ENCODE results near the gene ANKAR.

The ANKAR gene

GRCh38 chr2:189659734-189660133 lies 14.7 kb upstream of the ANKAR start:
- Histone ChIP-seq H4K20me1 (ENCODE audit: insufficient read depth, low read length, poor library complexity, severe bottlenecking) (peaks cover 12% of the 10 kb centered on the region), H3K27me3 (ENCODE audit: insufficient read depth, low read length, poor library complexity, severe bottlenecking) (no peaks in the 10 kb centered on the region), H3K9me3 (ENCODE audit: insufficient read depth, low read depth, low read length) (no peaks in the 10 kb centered on the region), H2AFZ (ENCODE audit: low read length) (no peak overlapping the region), H3K4me1 (ENCODE audit: insufficient read depth, low read length, poor library complexity, severe bottlenecking) (peaks cover 38% of the 10 kb centered on the region), H3K9me2 (replicated peaks; ENCODE audit: low read depth, low read length) (no peaks in the 10 kb centered on the region), H3K4me3 (ENCODE audit: low read length, poor library complexity, severe bottlenecking) (no peak overlapping the region), H3K4me2 (ENCODE audit: low read depth, low read length, poor library complexity, severe bottlenecking) (no peak overlapping the region), H3K36me3 (ENCODE audit: insufficient read depth, low read length) (no peaks in the 10 kb centered on the region), H3F3A (ENCODE audit: low read depth) (0 out of 2 replicates have a peak, but pooled peaks cover 3% of the 10 kb centered on the region), H3K9ac (ENCODE audit: low read depth, low read length, poor library complexity, severe bottlenecking) (no peak overlapping the region), H3K79me2 (ENCODE audit: insufficient read depth, low read length) (peaks cover 30% of the 10 kb centered on the region)
- no peak for TF ChIP-seq EZH2phosphoT487 (IDR thresholded peaks at IDR 0.05; ENCODE audit: borderline replicate concordance)

- Histone ChIP-seq H3K79me2 (ENCODE audit: insufficient read depth, low read length) (peaks cover 35% of the 10 kb centered on the region), H3K36me3 (ENCODE audit: insufficient read depth, low read length) (no peaks in the 10 kb centered on the region), H2AFZ (ENCODE audit: low read length) (no peak overlapping the region), H3K4me1 (ENCODE audit: insufficient read depth, low read length, poor library complexity, severe bottlenecking) (peaks cover 43% of the 10 kb centered on the region), H3F3A (ENCODE audit: low read depth) (0 out of 2 replicates have a peak, but pooled peaks cover 3% of the 10 kb centered on the region), H3K4me2 (ENCODE audit: low read depth, low read length, poor library complexity, severe bottlenecking) (no peak overlapping the region), H3K4me3 (ENCODE audit: low read length, poor library complexity, severe bottlenecking) (no peak overlapping the region), H3K9me2 (replicated peaks; ENCODE audit: low read depth, low read length) (no peaks in the 10 kb centered on the region), H3K9me3 (ENCODE audit: insufficient read depth, low read depth, low read length) (no peaks in the 10 kb centered on the region), H4K20me1 (ENCODE audit: insufficient read depth, low read length, poor library complexity, severe bottlenecking) (peaks cover 18% of the 10 kb centered on the region), H3K27me3 (ENCODE audit: insufficient read depth, low read length, poor library complexity, severe bottlenecking) (no peaks in the 10 kb centered on the region), H3K9ac (ENCODE audit: low read depth, low read length, poor library complexity, severe bottlenecking) (no peak overlapping the region)
- TF ChIP-seq, protein P1, sequence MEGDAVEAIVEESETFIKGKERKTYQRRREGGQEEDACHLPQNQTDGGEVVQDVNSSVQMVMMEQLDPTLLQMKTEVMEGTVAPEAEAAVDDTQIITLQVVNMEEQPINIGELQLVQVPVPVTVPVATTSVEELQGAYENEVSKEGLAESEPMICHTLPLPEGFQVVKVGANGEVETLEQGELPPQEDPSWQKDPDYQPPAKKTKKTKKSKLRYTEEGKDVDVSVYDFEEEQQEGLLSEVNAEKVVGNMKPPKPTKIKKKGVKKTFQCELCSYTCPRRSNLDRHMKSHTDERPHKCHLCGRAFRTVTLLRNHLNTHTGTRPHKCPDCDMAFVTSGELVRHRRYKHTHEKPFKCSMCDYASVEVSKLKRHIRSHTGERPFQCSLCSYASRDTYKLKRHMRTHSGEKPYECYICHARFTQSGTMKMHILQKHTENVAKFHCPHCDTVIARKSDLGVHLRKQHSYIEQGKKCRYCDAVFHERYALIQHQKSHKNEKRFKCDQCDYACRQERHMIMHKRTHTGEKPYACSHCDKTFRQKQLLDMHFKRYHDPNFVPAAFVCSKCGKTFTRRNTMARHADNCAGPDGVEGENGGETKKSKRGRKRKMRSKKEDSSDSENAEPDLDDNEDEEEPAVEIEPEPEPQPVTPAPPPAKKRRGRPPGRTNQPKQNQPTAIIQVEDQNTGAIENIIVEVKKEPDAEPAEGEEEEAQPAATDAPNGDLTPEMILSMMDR (conservative IDR thresholded peaks at IDR 0.05; ENCODE audit: low read length), result no peak
- TF ChIP-seq EZH2phosphoT487 (IDR thresholded peaks at IDR 0.05; ENCODE audit: borderline replicate concordance), result no peak
These were observed 13.7 kb upstream of the ANKAR start for GRCh38 chr2:189660803-189661147.

DNA sequence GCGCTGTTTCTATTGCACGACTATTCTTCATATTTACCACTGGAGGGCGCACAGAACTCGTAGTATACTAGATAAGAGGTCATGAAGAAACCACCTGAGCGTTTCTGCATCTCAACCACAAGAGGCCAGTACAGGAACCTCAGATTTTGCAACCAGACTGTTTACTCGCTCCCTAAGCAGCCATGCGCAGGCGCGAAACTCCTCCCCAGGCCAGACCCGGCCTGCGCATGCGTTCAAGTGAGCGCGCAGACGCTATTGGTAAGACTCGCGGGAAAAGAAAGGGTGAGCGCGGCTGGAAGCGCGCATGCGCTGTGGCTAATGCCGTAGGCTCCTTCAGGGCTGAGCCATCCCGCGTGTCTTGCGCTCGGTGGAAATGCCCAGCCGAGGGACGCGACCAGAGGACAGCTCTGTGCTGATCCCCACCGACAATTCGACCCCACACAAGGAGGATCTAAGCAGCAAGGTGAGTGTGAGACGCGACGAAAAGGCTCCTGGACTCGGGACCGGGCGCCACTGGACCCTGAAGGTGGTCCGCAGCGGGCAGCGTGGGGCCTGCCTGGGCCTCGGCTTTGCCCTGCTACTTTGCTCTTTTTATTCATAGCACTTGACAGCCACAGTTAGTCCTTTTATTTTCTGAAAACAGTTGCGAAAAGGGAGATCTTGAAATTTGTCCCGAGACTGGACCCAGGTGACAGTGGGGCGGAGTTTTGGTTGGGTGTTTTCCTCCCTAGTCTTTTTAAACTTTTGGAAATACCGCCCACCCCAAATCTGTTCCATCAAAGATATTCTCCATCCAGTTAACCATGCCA lies 13.1 kb upstream of the ANKAR start, which contains the start of gene ASNSD1:
TSS of gene ASNSD1 (plus strand) at position 312 of the 809 bp plus-strand sequence. CDS start 4,674 bp downstream, outside the sequence.
- Histone ChIP-seq H4K20me1 (ENCODE audit: insufficient read depth, low read length, poor library complexity, severe bottlenecking) (peaks cover 24% of the 10 kb centered on the region), H3F3A (ENCODE audit: low read depth) (0 out of 2 replicates have a peak, but pooled peaks cover 3% of the 10 kb centered on the region), H3K27me3 (ENCODE audit: insufficient read depth, low read length, poor library complexity, severe bottlenecking) (no peaks in the 10 kb centered on the region), H3K9me3 (ENCODE audit: insufficient read depth, low read depth, low read length) (no peaks in the 10 kb centered on the region), H3K4me1 (ENCODE audit: insufficient read depth, low read length, poor library complexity, severe bottlenecking) (peaks cover 43% of the 10 kb centered on the region), H3K36me3 (ENCODE audit: insufficient read depth, low read length) (peaks cover 2% of the 10 kb centered on the region; the same call in 1 of the 2 replicates), H3K4me2 (ENCODE audit: low read depth, low read length, poor library complexity, severe bottlenecking) (peak within 1 kb of the TSS; percentile 97), H3K4me3 (ENCODE audit: low read length, poor library complexity, severe bottlenecking) (peak within 1 kb of the TSS; percentile 89), H3K79me2 (ENCODE audit: insufficient read depth, low read length) (peaks cover 35% of the 10 kb centered on the region), H3K9me2 (replicated peaks; ENCODE audit: low read depth, low read length) (no peaks in the 10 kb centered on the region), H2AFZ (ENCODE audit: low read length) (peak within 1 kb of the TSS; percentile 99), H3K9ac (ENCODE audit: low read depth, low read length, poor library complexity, severe bottlenecking) (peak within 1 kb of the TSS; percentile 94)
- TF ChIP-seq, protein P1 (conservative IDR thresholded peaks at IDR 0.05; ENCODE audit: low read length), result peak; percentile 99
- no peak for TF ChIP-seq EZH2phosphoT487 (IDR thresholded peaks at IDR 0.05; ENCODE audit: borderline replicate concordance)
